Hepatocyte (in vitro differentiated cells): ENCODE measurements around the gene LY6G6F. TPM values are rescaled to one million over a fixed set of nuclear protein-coding genes. Genes with fewer than 3 reads are reported as not detected.

ENCODE experiments used
- DNase-seq: peaks from one replicate; pipeline ENCODE4 v3.0.0-alpha.2; 2016; ENCODE audit warnings: low spot score
- H2AFZ ChIP-seq: fragments of 200-600 bp; sonication (generic); 2 replicates; pipeline ENCODE4 v1.6.0; 2016; ENCODE audit warnings: antibody characterized with exemption, mild to moderate bottlenecking
- H3K27ac ChIP-seq: fragments of 200-600 bp; sonication (generic); 2 replicates; pipeline ENCODE4 v1.5.1; 2016; ENCODE audit warnings: mild to moderate bottlenecking
- H3K27me3 ChIP-seq: fragments of 200-600 bp; sonication (generic); 2 replicates; pipeline ENCODE4 v1.6.1; 2016
- H3K36me3 ChIP-seq: fragments of 200-600 bp; sonication (generic); replicated peaks from 2 replicates; pipeline ENCODE4 v1.5.1; 2016; ENCODE audit warnings: low read depth; ENCODE audit not compliant: insufficient read depth
- H3K4me1 ChIP-seq: fragments of 200-600 bp; sonication (generic); 2 replicates; pipeline ENCODE4 v1.5.1; 2016; ENCODE audit warnings: mild to moderate bottlenecking, moderate library complexity; ENCODE audit not compliant: insufficient read depth
- H3K4me2 ChIP-seq: fragments of 200-600 bp; sonication (generic); 2 replicates; pipeline ENCODE4 v1.6.0; 2016
- H3K4me3 ChIP-seq: fragments of 200-600 bp; sonication (generic); 2 replicates; pipeline ENCODE4 v1.5.1; 2016; ENCODE audit warnings: mild to moderate bottlenecking
- H3K79me2 ChIP-seq: fragments of 200-600 bp; sonication (generic); 2 replicates; pipeline ENCODE4 v1.6.0; 2017; ENCODE audit warnings: mild to moderate bottlenecking
- H3K9me2 ChIP-seq: fragments of 200-600 bp; sonication (generic); replicated peaks from 2 replicates; pipeline ENCODE4 v1.6.0; 2017; ENCODE audit warnings: mild to moderate bottlenecking; ENCODE audit not compliant: insufficient read depth
- H3K9me3 ChIP-seq: fragments of 200-600 bp; sonication (generic); 2 replicates; pipeline ENCODE4 v1.5.1; 2016; ENCODE audit warnings: low read depth, mild to moderate bottlenecking
- H4K20me1 ChIP-seq: fragments of 200-600 bp; sonication (generic); 2 replicates; pipeline ENCODE4 v1.6.0; 2016; ENCODE audit warnings: mild to moderate bottlenecking; ENCODE audit not compliant: insufficient read depth, poor library complexity, severe bottlenecking
- EZH2 ChIP-seq: fragments of 200-600 bp; sonication (generic); IDR thresholded peaks from 2 replicates; pipeline ENCODE4 v1.6.1; 2016; ENCODE audit warnings: antibody characterized with exemption, mild to moderate bottlenecking, borderline replicate concordance
- EZH2phosphoT487 ChIP-seq: fragments of 200-600 bp; sonication (generic); IDR thresholded peaks from one replicate; pipeline ENCODE4 v1.6.1; 2018; ENCODE audit warnings: antibody characterized with exemption, mild to moderate bottlenecking, low read depth, moderate library complexity; ENCODE audit not compliant: unreplicated experiment, severe bottlenecking
- WGBS: methylation state at CpG from one replicate; pipeline ENCODE4 v1.1.6; 2016; ENCODE audit warnings: low lambda C conversion rate; ENCODE audit errors: missing lambda C conversion rate; 5-methylcytosine and 5-hydroxymethylcytosine counted together
- polyA plus RNA-seq: library from polyadenylated mRNA; unstranded; fragments of >200 nt; fragmentation: Nextera tagmentation; extraction: Ambion mirVana; gene quantifications from 2 replicates; pipeline ENCODE4 v1.2.1, GENCODE V29; 2016
- total RNA-seq: library from RNA; depleted of rRNA; stranded (reverse); fragments of >200 nt; gene quantifications from 2 replicates; pipeline ENCODE4 v1.2.3, GENCODE V29; 2014
- TF ChIP-seq, protein P1 (sequence below): fragments of 200-600 bp; sonication (generic); IDR thresholded peaks from 2 replicates; pipeline ENCODE4 v1.5.1; 2016; ENCODE audit warnings: antibody characterized with exemption, mild to moderate bottlenecking; ENCODE audit not compliant: poor library complexity

The LY6G6F gene
- total and polyA plus RNA-seq, 2 experiments from 2014 or later = not detected

DNA sequence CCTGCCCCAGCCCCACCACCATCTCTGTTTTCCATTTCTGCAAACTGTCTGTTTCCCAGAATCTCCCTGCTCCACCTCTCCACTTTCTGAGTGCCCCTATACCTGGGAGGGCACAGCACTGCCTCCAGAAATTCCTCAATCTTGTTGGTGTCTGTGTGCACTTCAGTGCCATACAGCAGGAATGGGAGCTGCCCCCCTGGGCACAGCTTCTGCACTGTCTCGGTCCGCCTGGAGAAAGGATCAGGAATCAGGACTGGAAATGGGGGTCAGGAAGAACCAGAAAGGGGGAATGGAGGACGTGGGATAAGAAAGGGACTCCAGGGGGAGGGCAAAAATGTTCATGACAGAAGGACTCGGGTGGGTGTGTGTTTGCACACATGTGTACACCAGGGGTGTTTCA is 27.1 kb downstream of the LY6G6F start:
- Histone ChIP-seq H3K9me2 (no peaks in the 10 kb centered on the region), H3K79me2 (peaks cover 61% of the 10 kb centered on the region), H4K20me1 (peaks cover 17% of the 10 kb centered on the region), H3K4me2 (peak overlapping the region; percentile 91), H3K4me1 (peaks cover 42% of the 10 kb centered on the region), H3K36me3 (no peaks in the 10 kb centered on the region), H3K4me3 (no peak overlapping the region), H3K27ac (peak overlapping the region; percentile 99), H2AFZ (no peak overlapping the region), H3K9me3 (no peaks in the 10 kb centered on the region), H3K27me3 (no peaks in the 10 kb centered on the region)
- WGBS = 82% methylated on average over 4 of the region's 4 CpGs
- DNase-seq = no peak
- TF ChIP-seq, protein P1, sequence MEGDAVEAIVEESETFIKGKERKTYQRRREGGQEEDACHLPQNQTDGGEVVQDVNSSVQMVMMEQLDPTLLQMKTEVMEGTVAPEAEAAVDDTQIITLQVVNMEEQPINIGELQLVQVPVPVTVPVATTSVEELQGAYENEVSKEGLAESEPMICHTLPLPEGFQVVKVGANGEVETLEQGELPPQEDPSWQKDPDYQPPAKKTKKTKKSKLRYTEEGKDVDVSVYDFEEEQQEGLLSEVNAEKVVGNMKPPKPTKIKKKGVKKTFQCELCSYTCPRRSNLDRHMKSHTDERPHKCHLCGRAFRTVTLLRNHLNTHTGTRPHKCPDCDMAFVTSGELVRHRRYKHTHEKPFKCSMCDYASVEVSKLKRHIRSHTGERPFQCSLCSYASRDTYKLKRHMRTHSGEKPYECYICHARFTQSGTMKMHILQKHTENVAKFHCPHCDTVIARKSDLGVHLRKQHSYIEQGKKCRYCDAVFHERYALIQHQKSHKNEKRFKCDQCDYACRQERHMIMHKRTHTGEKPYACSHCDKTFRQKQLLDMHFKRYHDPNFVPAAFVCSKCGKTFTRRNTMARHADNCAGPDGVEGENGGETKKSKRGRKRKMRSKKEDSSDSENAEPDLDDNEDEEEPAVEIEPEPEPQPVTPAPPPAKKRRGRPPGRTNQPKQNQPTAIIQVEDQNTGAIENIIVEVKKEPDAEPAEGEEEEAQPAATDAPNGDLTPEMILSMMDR = no peak
- no peak for TF ChIP-seq EZH2phosphoT487
- TF ChIP-seq EZH2 = no peak

DNA sequence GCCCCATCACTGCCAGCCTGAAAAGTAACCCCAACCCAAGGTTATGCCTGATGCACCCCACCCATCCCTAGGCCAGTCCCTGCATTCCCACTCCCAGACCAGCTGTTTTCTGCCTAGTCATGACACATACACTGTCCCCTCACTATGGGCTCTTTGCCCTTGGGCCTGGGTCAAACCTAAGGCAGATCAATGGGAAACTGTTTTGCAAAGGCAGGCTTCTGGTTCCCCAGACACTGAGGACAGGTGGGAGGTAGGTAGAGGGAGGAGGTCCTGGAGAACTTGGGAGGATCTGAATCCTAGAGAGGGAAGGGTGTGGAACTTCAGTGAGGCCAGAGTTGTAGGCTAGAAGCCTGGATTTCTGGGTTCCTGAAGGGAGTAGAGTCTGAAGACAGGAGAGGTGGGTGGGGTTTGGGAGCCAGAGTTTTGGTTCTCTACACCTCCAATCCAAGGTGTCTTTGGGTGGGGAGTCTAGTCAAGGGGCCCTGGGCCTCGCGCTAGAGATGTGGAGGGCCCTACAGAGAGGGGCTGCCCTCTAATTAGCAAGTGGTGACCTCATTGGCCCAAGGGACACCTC is 27.7 kb downstream of the LY6G6F start:
- Histone ChIP-seq H3K9me2 (no peaks in the 10 kb centered on the region), H2AFZ (no peak overlapping the region)
- WGBS = 15% methylated on average over 2 of the region's 2 CpGs

DNA sequence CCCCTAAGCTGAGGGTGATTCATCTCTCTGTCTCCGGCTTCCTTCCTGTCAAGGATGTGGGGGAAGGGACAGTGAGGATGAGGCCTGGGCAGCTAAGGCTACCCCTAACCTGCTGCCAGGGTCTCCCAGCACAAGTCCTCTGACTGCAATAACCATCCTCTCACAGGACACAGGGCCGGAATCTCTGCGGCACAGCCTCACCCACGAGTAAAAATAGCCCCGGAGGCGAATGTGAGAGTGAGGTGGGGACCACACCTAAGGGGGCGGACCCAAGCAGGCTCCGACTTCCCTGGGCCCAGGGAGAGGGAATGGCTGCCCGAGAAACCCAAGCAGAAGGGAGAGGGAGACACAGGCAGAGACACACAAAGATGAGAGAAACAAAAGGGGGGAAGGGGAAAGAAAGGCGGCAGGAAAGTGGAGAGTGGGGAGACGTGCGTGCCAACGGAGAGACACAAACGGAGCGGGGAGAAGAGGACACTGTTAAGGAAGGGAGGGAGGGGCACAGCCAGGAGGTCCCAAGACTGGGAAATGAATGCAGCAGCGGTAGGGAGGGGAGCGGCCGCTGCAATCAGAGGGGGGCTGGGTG is 28.2 kb downstream of the LY6G6F start:
- H3K9me3 ChIP-seq = no peaks in the 10 kb centered on the region
- H3K27me3 ChIP-seq = no peaks in the 10 kb centered on the region
- peak overlapping the region; percentile 91 for H3K4me2 ChIP-seq
- peaks cover 56% of the 10 kb centered on the region for H3K79me2 ChIP-seq
- no peak overlapping the region for H2AFZ ChIP-seq
- H3K36me3 ChIP-seq = no peaks in the 10 kb centered on the region
- TF ChIP-seq, protein P1 = no peak
- no peak for TF ChIP-seq EZH2
- TF ChIP-seq EZH2phosphoT487 = no peak
- no peaks in the 10 kb centered on the region for H3K9me2 ChIP-seq
- H4K20me1 ChIP-seq = peaks cover 15% of the 10 kb centered on the region
- peak overlapping the region; percentile 99 for H3K4me3 ChIP-seq
- DNase-seq = peak; percentile 78
- peak overlapping the region; percentile 99 for H3K27ac ChIP-seq
- peaks cover 43% of the 10 kb centered on the region for H3K4me1 ChIP-seq
- WGBS = 1% methylated on average over 17 of the region's 18 CpGs

More for the DNA sequence above, 27.7 kb downstream of the LY6G6F start:
- no peaks in the 10 kb centered on the region for H3K36me3 ChIP-seq
- no peaks in the 10 kb centered on the region for H3K9me3 ChIP-seq
- peak overlapping the region; percentile 91 for H3K4me2 ChIP-seq
- peaks cover 43% of the 10 kb centered on the region for H3K4me1 ChIP-seq
- no peaks in the 10 kb centered on the region for H3K27me3 ChIP-seq
- peaks cover 56% of the 10 kb centered on the region for H3K79me2 ChIP-seq
- DNase-seq = no peak
- peak overlapping the region; percentile 99 for H3K4me3 ChIP-seq
- no peak for TF ChIP-seq EZH2phosphoT487
- TF ChIP-seq, protein P1 = no peak
- H4K20me1 ChIP-seq = peaks cover 15% of the 10 kb centered on the region
- H3K27ac ChIP-seq = peak overlapping the region; percentile 99
